ENCODE data around the gene SWSAP1.

The SWSAP1 gene

GRCh38 chr19:11410682-11411081 lies 36.2 kb downstream of the SWSAP1 start:
- TF ChIP-seq JUND (IDR thresholded peaks at IDR 0.05; ENCODE audit: low read depth): no peak
- no peak for DNase-seq (ENCODE audit: low read depth in 1 of 2, low spot score in 1 of 2)
- in situ Hi-C loops (cut with HindIII; ENCODE audit: low pct_unique_long_range_greater_than_20kb, low sequenced_read_pairs): no loop called here

GRCh38 chr19:11414544-11414943 lies 40.1 kb downstream of the SWSAP1 start:
- in situ Hi-C loops (cut with HindIII; ENCODE audit: low pct_unique_long_range_greater_than_20kb, low sequenced_read_pairs): no loop called here
- DNase-seq (ENCODE audit: low read depth in 1 of 2, low spot score in 1 of 2): no peak

GRCh38 chr19:11416346-11417052 lies 42.0 kb downstream of the SWSAP1 start:
- TF ChIP-seq JUND (IDR thresholded peaks at IDR 0.05; ENCODE audit: low read depth): no peak
- no peak for DNase-seq (ENCODE audit: low read depth in 1 of 2, low spot score in 1 of 2)
- in situ Hi-C loops (cut with HindIII; ENCODE audit: low pct_unique_long_range_greater_than_20kb, low sequenced_read_pairs): no loop called here

More at GRCh38 chr19:11414544-11414943, 40.1 kb downstream of the SWSAP1 start:
- TF ChIP-seq JUND (IDR thresholded peaks at IDR 0.05; ENCODE audit: low read depth): no peak

- in situ Hi-C loops (cut with HindIII; ENCODE audit: low pct_unique_long_range_greater_than_20kb, low sequenced_read_pairs): no loop called here
- DNase-seq (ENCODE audit: low read depth in 1 of 2, low spot score in 1 of 2): no peak
- TF ChIP-seq JUND (IDR thresholded peaks at IDR 0.05; ENCODE audit: low read depth): no peak
Measured at GRCh38 chr19:11418094-11418548, 43.7 kb downstream of the SWSAP1 start.

- peak; percentile 64 to 68 for DNase-seq (ENCODE audit: low read depth in 1 of 2, low spot score in 1 of 2)
- in situ Hi-C loops (cut with HindIII; ENCODE audit: low pct_unique_long_range_greater_than_20kb, low sequenced_read_pairs): no loop called here
- no peak for TF ChIP-seq JUND (IDR thresholded peaks at IDR 0.05; ENCODE audit: low read depth)
Measured at GRCh38 chr19:11418549-11419506, 44.4 kb downstream of the SWSAP1 start, which contains the start of gene RGL3. TSS of gene RGL3 (minus strand) at chr19:11419314. CDS start at chr19:11419278, 36 bp downstream.

GRCh38 chr19:11420429-11421370 lies 46.2 kb downstream of the SWSAP1 start:
- TF ChIP-seq JUND (IDR thresholded peaks at IDR 0.05; ENCODE audit: low read depth): no peak
- peak in 1 of 2 experiments; percentile 58 for DNase-seq (ENCODE audit: low read depth in 1 of 2, low spot score in 1 of 2)
- in situ Hi-C loops (cut with HindIII; ENCODE audit: low pct_unique_long_range_greater_than_20kb, low sequenced_read_pairs): no loop called here

GRCh38 chr19:11421371-11422098 lies 47.1 kb downstream of the SWSAP1 start:
- no peak for TF ChIP-seq JUND (IDR thresholded peaks at IDR 0.05; ENCODE audit: low read depth)
- peak; percentile 88 to 90 for DNase-seq (ENCODE audit: low read depth in 1 of 2, low spot score in 1 of 2)
- in situ Hi-C loops (cut with HindIII; ENCODE audit: low pct_unique_long_range_greater_than_20kb, low sequenced_read_pairs): no loop called here

GRCh38 chr19:11422163-11423065 lies 47.9 kb downstream of the SWSAP1 start:
- in situ Hi-C loops (cut with HindIII; ENCODE audit: low pct_unique_long_range_greater_than_20kb, low sequenced_read_pairs): no loop called here
- DNase-seq (ENCODE audit: low read depth in 1 of 2, low spot score in 1 of 2): peak; percentile 95 to 97
- no peak for TF ChIP-seq JUND (IDR thresholded peaks at IDR 0.05; ENCODE audit: low read depth)

- no peak for DNase-seq (ENCODE audit: low read depth in 1 of 2, low spot score in 1 of 2)
- in situ Hi-C loops (cut with HindIII; ENCODE audit: low pct_unique_long_range_greater_than_20kb, low sequenced_read_pairs): no loop called here
- no peak for TF ChIP-seq JUND (IDR thresholded peaks at IDR 0.05; ENCODE audit: low read depth)
Measured at GRCh38 chr19:11423164-11423790, 48.8 kb downstream of the SWSAP1 start.

GRCh38 chr19:11423791-11424181 lies 49.3 kb downstream of the SWSAP1 start:
- in situ Hi-C loops (cut with HindIII; ENCODE audit: low pct_unique_long_range_greater_than_20kb, low sequenced_read_pairs): no loop called here
- DNase-seq (ENCODE audit: low read depth in 1 of 2, low spot score in 1 of 2): no peak
- TF ChIP-seq JUND (IDR thresholded peaks at IDR 0.05; ENCODE audit: low read depth): no peak

Measured in T47D (cell line).